Activated naive CD4-positive, alpha-beta T cell treated with anti-CD3 and anti-CD28 coated beads, Interleukin-2, amount 50 U/mL, for 72 hours (primary cell): ENCODE measurements around the gene LAMA3. TPM values are rescaled to one million over a fixed set of nuclear protein-coding genes. Genes with fewer than 3 reads are reported as not detected.
A peak's percentile ranks its signal among the peaks of the same experiment; 100 is the strongest.

Experiments
- ATAC-seq, 2 donors: fragments of 150-1000 bp; cut with Tn5 transposase; 2 replicates each; pipeline ENCODE4 v1.10.0; 2021; ENCODE audit warnings: mild to moderate bottlenecking in 2 of 2, moderate library complexity in 2 of 2
- DNase-seq, 2 donors: peaks; one replicate each; pipeline ENCODE4 v3.0.0; 2021 to 2022; ENCODE audit warnings: low spot score in 2 of 2
- H3K27ac Mint-ChIP-seq, 2 donors: one replicate each; pipeline ENCODE4 v1.8.0; 2022; ENCODE audit warnings: mild to moderate bottlenecking in 2 of 2, mixed read lengths in 2 of 2
- H3K36me3 Mint-ChIP-seq, 2 donors: one replicate each; pipeline ENCODE4 v1.8.0; 2022; ENCODE audit warnings: mixed read lengths in 2 of 2
- H3K9me3 Mint-ChIP-seq, 2 donors: one replicate each; pipeline ENCODE4 v1.8.0; 2022; ENCODE audit warnings: mixed read lengths in 2 of 2
- total RNA-seq, 2 donors: library from RNA; stranded (reverse); gene quantifications; one replicate each; pipeline ENCODE4 v1.2.3, GENCODE V29; 2022

The LAMA3 gene
- total RNA-seq, 2 donors from 2014 or later, result 0.07 to 0.16 TPM

DNA sequence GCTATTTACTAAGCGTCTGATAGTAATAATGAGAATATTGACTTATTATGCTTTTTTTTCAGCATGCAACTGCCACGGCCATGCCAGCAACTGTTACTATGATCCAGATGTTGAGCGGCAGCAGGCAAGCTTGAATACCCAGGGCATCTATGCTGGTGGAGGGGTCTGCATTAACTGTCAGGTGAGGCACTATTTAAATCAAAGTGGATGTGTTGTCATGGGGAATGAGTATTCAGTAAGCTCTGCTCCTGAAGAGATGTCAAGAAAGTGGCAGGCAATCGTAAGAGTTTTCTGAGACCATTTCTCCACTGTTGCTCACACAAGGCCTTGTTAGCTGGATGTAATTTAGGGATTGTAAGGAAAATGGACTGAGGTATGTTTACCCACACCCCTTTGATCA, 74.1 kb downstream of the LAMA3 start:
- DNase-seq, result no peak
- no peaks in the 10 kb centered on the region for H3K9me3 Mint-ChIP-seq
- no peak overlapping the region for H3K27ac Mint-ChIP-seq
- no peak for ATAC-seq
- peaks cover 5% of the 10 kb centered on the region in 2 donors for H3K36me3 Mint-ChIP-seq

DNA sequence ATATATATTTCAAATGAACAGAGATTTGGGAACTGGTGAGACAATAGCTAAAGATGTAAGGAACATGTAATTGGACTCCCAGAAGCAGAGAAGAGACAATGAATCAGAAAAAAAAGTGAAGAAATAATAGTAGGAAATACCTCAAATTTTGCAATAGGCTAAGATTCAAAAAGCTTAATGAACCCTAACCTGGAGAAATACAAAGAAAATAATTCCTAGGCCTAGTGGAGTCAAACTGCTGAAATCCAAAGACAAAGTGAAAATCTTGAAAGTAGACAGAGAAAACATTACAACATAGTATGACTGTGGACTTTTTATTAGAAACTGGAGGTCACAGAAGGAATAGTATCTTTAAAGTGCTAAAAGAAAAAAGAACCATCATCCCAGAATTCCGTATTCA, 76.7 kb downstream of the LAMA3 start:
- H3K9me3 Mint-ChIP-seq, result peaks cover 0 to 3% of the 10 kb centered on the region in 2 donors
- H3K36me3 Mint-ChIP-seq, result peaks cover 5 to 10% of the 10 kb centered on the region in 2 donors
- H3K27ac Mint-ChIP-seq, result no peak overlapping the region
- ATAC-seq (no peak), DNase-seq (no peak)

DNA sequence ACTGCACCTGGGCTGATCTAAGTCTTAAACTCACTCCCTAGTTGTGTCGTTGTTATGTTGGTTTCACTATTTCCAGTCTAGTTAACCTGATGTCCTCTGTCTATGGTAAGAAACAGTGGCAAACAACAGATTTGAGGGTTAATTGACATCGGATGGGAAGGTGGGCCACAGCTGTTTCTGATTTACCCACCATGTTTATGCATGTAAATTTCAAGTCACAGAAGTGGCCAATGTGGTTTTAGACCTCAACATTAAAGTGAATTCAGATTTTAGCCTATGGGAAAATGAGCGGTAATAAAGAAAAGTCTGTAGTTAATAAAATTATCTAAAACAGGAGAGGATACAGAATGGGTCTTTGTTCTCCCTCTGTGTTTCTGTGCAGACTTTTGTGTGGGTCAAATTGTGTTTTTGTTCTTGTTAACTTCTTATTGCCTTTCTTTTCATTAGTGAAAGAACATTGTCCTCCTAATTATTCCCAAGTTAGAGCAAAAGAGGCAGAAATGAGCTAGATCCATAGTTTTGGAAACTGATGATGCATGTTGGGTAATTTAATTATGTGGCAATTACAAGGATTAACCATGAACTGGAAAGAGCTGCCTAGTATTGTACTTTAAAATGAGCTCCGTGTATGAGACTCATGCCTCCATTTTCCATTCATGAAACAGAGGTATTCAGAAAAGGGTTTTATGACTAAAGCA, 83.2 kb downstream of the LAMA3 start:
- Mint-ChIP-seq H3K9me3 (peaks cover 0 to 3% of the 10 kb centered on the region in 2 donors), H3K27ac (no peak overlapping the region), H3K36me3 (peaks cover 0 to 10% of the 10 kb centered on the region in 2 donors)
- no peak for DNase-seq
- ATAC-seq, result no peak

DNA sequence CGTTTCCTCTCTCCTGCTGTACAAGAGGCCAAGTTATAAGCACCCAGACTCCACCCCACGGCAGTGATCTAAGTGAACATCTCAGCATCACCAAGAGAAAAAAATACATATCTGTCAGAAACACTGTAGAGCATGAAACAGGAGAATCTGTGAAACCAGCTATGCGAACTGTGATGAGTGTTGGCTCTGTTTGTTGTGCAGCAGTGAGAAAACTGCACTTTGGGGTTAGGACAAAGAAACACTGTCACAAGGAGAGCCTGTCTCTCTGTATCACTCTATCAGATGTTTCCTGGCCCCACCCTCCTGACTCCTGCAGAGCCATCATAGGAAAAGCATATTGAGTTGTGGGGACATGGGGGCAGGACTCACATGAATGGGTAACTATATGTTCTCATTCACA, 87.1 kb downstream of the LAMA3 start:
- no peak for ATAC-seq
- H3K9me3 Mint-ChIP-seq, result no peaks in the 10 kb centered on the region
- H3K27ac Mint-ChIP-seq, result no peak overlapping the region
- DNase-seq, result no peak
- H3K36me3 Mint-ChIP-seq, result no peaks in the 10 kb centered on the region

DNA sequence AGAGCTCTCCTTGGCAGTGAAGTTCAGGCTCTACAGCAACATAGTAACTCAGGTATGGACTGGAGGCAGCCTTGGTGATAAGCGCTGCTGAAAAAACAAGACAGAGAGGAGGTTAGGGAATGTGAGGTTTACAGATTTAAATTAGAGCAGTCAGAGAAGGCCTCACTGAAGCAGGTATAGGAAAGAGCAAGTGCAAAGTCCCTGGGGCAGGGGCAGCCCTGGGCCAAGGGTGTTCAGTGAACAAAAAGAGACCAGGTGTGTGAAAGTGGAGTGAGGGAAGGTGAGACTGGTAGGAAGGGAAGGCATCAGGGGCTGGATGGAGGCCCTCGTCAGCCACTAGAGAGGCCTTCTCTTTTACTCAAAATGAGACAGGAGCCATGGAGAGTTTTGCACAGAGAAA, 89.6 kb downstream of the LAMA3 start:
- Mint-ChIP-seq H3K36me3 (no peaks in the 10 kb centered on the region), H3K9me3 (no peaks in the 10 kb centered on the region), H3K27ac (no peak overlapping the region)
- ATAC-seq (no peak), DNase-seq (no peak)

DNA sequence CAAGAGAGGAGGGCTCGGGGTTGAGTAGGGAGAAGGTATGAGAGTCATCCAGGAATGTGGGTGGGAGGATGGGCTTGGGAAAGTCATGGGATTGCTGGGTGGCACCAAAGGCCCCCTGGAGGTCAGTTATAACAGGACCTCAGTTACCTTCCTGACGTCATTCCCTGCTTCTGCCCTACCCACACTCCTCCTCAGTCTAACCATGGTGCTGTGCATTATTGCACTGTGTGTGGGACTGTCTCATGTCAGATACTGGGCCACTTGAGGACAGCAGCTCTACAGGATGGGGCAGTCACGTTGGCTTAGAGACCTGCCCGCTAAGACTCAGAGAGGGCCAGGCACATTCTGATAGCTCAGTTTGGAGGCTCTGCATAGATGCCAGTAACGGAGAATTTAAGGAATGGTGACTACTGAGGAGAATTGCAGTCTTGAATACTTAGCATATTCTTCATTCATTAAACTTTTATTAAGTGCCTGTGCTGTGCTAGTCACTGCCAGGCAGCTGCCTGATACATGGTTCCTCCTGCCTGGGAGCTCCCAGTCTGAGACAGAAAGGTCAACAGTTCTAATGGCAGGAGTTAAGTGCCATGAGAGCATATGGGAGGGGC, 90.5 kb downstream of the LAMA3 start:
- ATAC-seq (no peak), DNase-seq (no peak)
- H3K36me3 Mint-ChIP-seq, result no peaks in the 10 kb centered on the region
- H3K9me3 Mint-ChIP-seq, result no peaks in the 10 kb centered on the region
- no peak overlapping the region for H3K27ac Mint-ChIP-seq

DNA sequence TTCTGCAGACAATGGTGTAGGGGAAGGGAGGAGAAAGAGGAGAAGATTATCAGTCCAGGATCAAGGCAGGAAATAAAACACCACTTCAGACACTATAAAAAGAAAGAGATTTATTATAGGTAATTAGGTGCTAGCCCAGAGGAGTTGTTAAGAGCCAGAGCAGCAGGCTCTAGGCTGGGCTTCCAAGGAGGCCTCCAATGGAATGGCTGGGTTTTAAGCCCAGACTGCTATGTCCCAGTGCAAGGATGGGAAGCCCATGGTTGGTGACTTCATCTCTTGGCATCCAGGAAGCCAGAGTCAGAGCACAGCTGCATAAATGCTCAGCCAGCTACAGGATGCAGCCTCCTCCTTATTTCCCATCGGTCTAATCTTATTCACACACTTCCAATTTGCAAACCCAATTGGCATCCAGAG, 95.6 kb downstream of the LAMA3 start:
- no peak for ATAC-seq
- DNase-seq, result no peak
- H3K9me3 Mint-ChIP-seq, result peaks cover 5% of the 10 kb centered on the region in 2 donors

DNA sequence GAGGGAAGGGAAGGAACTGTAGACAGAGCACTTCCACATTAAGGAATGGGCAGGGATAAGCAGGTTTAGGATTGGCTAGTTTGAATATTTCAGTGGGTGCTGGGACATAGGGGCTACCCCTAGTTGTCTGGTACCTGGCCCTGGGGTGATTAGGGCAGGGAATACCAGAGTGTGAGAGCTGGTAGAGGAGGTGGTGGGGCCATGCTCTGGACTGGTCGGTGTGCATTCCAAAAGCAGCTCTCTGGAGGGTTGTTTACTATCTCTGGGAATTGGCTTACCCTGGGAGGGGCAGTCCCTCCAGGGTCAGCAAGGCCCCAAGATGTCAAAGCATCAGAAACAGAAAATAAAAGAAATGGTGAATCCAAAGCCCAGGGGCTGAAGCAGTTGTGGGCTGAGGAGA, 103.8 kb downstream of the LAMA3 start:
- Mint-ChIP-seq H3K27ac (no peak overlapping the region), H3K36me3 (no peaks in the 10 kb centered on the region), H3K9me3 (peaks cover 0 to 5% of the 10 kb centered on the region in 2 donors)
- no peak for DNase-seq
- ATAC-seq, result no peak

More for the DNA sequence above, 95.6 kb downstream of the LAMA3 start:
- Mint-ChIP-seq H3K27ac (no peak overlapping the region), H3K36me3 (peaks cover 0 to 11% of the 10 kb centered on the region in 2 donors)

DNA sequence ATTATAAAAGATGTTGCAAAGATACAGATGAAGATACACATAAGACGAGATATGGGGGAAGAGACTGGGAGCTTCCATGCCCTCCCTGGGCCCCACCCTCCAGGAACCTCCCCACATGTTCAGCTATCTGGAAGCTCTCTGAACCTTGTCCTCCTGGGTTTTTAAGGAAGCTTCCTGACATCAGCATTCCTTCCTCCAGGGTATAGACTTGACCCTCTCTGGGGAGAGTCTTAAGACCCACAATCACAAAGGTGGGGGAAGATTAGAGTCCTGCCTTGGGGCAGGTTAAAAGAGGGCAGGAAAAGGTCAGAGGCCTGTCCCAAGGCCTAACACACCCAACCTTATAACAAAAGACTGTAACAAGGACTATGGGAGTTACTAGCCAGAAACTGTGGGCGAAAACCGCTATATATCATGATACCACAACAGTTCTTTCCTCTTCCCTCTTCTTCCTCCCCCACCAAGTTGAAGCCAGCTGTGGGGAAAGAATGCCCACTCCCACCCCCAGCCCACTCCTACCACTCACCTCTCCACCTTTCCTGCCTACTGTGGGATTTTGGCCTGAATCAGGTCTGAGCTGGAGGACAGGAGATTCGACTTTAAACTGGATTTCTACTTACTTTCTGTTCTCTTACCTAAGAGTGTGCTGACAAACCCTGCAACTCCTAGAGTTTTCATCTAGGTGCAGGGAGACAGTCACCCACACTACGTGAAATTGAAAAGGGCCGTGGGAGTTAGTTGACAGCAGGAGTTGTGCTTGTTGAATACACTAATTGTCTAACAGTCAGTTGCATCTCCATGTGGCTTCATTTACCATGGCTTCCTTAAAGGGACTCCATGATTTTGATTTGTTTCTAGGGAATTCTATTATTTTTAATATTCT, 105.0 kb downstream of the LAMA3 start:
- Mint-ChIP-seq H3K9me3 (peaks cover 0 to 5% of the 10 kb centered on the region in 2 donors), H3K36me3 (no peaks in the 10 kb centered on the region), H3K27ac (no peak overlapping the region)
- ATAC-seq (no peak), DNase-seq (no peak)

DNA sequence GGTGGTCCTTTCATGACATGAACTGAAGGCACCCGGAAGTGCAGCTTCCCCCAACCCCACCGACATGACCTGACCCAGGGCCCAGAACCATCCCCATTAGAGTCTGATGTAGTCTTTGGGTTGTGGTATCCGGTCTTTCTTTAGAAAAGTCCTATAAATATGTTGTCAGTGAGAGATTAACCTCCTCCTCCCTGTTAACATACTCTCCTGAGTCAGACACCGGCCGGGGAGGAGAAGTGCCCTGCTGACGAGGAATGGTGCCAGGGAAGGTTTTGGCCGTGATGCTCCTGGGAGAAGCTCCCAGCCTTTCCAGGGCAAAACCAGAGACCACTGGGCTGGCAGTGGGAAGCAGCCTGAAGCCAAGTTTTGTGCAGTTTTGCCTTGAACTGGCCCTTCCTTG, 109.0 kb downstream of the LAMA3 start:
- ATAC-seq, result no peak
- Mint-ChIP-seq H3K9me3 (peaks cover 0 to 5% of the 10 kb centered on the region in 2 donors), H3K27ac (no peak overlapping the region), H3K36me3 (no peaks in the 10 kb centered on the region)
- no peak for DNase-seq

DNA sequence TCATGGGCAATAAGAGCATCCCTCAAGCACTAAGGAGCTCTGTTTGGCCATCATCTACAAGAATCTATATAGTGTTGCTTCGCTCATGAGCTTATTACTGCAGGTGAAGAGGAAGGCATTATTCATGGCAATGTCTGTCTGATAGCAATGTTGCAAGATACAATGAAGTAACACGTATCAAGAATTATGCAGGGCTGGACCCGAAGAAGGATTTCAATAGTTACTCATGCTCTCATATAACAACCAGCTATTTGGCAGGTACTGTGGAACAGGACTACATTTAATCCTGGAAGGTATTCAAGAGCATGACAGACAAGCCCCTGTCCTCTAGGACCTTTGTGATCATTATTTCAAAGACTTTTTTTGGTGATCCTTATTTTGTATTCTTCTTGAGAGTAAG, 109.6 kb downstream of the LAMA3 start:
- H3K9me3 Mint-ChIP-seq, result peaks cover 0 to 5% of the 10 kb centered on the region in 2 donors
- H3K36me3 Mint-ChIP-seq, result no peaks in the 10 kb centered on the region
- DNase-seq (no peak), ATAC-seq (no peak)
- H3K27ac Mint-ChIP-seq, result no peak overlapping the region

DNA sequence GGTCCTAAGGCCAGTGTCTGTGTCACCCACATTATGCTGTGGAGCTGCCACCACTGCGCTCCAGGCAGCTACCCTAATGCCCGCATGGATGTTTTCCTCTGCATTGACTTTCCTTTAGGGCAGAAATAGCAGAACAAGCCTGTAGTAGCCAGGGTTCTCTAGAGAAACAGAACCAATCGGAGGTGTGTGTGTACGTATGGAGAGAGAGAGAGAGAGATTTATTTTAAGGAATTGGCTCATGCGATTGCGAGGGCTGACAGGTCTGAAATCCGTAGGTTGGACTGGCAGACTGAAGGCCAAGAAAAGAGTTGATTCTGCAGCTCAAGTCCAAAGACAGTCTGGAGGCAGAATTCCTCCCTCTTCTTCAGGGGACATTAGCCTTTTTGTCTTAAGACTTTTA, 110.3 kb downstream of the LAMA3 start:
- DNase-seq (no peak), ATAC-seq (no peak)
- Mint-ChIP-seq H3K27ac (no peak overlapping the region), H3K9me3 (peaks cover 0 to 5% of the 10 kb centered on the region in 2 donors), H3K36me3 (no peaks in the 10 kb centered on the region)

DNA sequence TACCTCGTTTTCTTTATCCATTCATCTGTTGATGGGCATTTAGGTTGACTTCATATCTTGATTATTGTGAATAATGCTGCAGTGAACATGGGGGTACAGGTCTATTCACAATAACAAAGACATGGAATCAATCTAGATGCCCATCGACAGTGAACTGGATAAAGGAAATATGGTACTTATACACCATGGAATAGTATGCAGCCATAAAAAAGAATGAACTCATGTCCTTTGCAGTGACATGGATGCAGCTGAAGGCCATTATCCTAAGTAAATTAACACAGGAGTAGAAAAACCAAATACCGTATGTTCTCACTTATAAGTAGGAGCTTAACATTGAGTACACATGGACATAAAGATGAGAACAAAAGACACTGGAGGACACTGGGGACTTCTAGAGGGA, 111.6 kb downstream of the LAMA3 start:
- ATAC-seq, result no peak
- Mint-ChIP-seq H3K36me3 (no peaks in the 10 kb centered on the region), H3K9me3 (peaks cover 0 to 5% of the 10 kb centered on the region in 2 donors), H3K27ac (no peak overlapping the region)
- DNase-seq, result no peak

DNA sequence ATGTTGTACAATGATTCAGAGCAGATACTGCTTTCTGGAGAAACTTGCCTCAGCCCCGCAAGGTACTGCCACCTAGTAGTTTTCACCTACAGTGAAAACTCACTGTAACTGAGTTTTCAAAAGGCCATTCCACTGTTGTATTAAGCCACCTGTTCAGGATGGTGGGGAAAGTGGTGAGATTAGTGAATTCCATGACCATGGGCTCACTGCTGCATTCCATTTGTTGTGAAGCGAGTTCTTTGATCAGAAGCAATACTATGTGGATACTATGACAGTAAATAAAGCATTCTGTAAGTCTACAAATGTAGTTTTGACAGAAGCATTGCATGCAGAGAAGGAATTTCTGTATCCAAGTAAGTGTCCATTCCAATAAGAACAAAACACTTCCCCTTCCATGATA, 113.6 kb downstream of the LAMA3 start:
- H3K36me3 Mint-ChIP-seq, result no peaks in the 10 kb centered on the region
- no peak overlapping the region for H3K27ac Mint-ChIP-seq
- DNase-seq (no peak), ATAC-seq (no peak)
- peaks cover 0 to 5% of the 10 kb centered on the region in 2 donors for H3K9me3 Mint-ChIP-seq

DNA sequence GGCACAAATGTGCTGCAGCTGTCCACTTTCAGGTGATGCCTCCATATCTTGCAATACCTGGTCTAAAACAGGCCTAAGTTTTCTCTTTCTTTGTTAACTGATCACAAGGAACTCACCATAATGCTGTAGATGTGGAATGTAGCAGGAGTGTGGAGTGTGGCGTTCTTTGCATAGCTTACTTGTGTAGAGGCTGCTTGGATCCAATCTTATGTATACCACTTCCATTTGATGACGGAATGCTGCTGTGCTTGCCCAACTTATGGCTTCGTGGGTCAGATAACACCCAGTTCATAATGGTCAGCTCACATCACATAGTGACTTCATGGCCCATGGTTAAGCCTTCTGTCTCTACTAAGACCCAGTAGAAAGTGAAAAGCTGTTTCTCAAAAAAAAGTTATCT, 114.5 kb downstream of the LAMA3 start:
- no peak for DNase-seq
- peaks cover 0 to 5% of the 10 kb centered on the region in 2 donors for H3K9me3 Mint-ChIP-seq
- no peaks in the 10 kb centered on the region for H3K36me3 Mint-ChIP-seq
- ATAC-seq, result no peak
- H3K27ac Mint-ChIP-seq, result no peak overlapping the region

DNA sequence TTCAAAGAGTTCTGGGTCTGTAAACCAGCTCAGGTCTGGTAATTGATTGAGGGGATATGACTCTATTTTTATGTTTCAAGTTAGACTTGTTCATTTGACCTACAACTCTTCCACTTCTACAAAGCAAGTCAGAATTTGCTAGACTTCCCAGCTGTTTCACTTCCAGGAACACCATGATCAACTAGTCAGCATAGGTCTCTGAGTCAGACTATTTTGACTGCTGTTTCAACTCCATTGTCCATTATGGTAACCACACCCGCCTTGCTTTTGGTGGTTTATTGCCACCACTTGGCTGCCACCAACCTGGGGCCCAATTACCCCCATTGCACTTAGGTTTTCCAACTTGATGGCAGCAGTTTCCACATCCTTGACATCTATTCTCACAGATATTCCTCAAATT, 116.6 kb downstream of the LAMA3 start:
- DNase-seq (no peak), ATAC-seq (peak; percentile 29 to 51)
- Mint-ChIP-seq H3K36me3 (no peaks in the 10 kb centered on the region), H3K27ac (no peak overlapping the region), H3K9me3 (peaks cover 0 to under 1% of the 10 kb centered on the region in 2 donors)

DNA sequence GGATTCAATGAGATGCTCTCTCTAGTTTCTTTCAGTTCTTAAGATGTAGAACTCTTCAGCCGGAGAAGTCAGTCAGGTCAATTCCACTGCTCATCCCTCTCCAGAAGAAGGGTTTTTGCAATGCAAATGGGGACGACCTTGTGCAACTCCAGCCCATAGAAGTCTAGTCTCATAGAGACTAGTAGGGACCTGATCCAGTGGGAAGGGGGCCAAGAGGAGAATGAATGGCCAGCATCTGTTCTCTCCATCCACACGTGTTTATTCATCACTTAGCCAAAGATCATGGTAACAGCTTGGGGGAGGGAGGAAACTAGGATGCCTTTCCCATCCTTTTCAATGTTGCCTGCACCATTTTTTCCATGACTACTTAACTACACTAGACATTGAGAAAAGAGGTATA, 120.2 kb downstream of the LAMA3 start:
- no peaks in the 10 kb centered on the region for H3K9me3 Mint-ChIP-seq
- no peak overlapping the region for H3K27ac Mint-ChIP-seq
- no peaks in the 10 kb centered on the region for H3K36me3 Mint-ChIP-seq
- DNase-seq (no peak), ATAC-seq (no peak)
